ENCODE data around the gene SIK3.

The SIK3 gene

GRCh38 chr11:116969694-116970093, 128.5 kb downstream of the SIK3 start:
- ATAC-seq (replicated peaks) (no peak), DNase-seq (no peak)
- Mint-ChIP-seq H3K4me3 (no peak overlapping the region), H3K27ac (peak overlapping the region; percentile 41 to 74), H3K27me3 (no peaks in the 10 kb centered on the region), H3K4me1 (ENCODE audit: low read depth in 2 of 2) (peaks cover 29 to 43% of the 10 kb centered on the region in 2 donors), H3K9me3 (no peaks in the 10 kb centered on the region), H3K36me3 (ENCODE audit: insufficient read depth) (peaks cover 20% of the 10 kb centered on the region)

- no peaks in the 10 kb centered on the region for H3K27me3 Mint-ChIP-seq
- H3K9me3 Mint-ChIP-seq: no peaks in the 10 kb centered on the region
- DNase-seq (no peak), ATAC-seq (replicated peaks) (no peak)
- H3K4me3 Mint-ChIP-seq: no peak overlapping the region
- H3K4me1 Mint-ChIP-seq (ENCODE audit: low read depth in 2 of 2): peaks cover 14 to 50% of the 10 kb centered on the region in 2 donors
- no peak overlapping the region for H3K27ac Mint-ChIP-seq
- peaks cover 22% of the 10 kb centered on the region for H3K36me3 Mint-ChIP-seq (ENCODE audit: insufficient read depth)
Observed at GRCh38 chr11:116964269-116964668, 134.0 kb downstream of the SIK3 start.

- Mint-ChIP-seq H3K4me1 (ENCODE audit: low read depth in 2 of 2) (peaks cover 17 to 53% of the 10 kb centered on the region in 2 donors), H3K9me3 (no peaks in the 10 kb centered on the region), H3K27ac (no peak overlapping the region), H3K27me3 (no peaks in the 10 kb centered on the region), H3K36me3 (ENCODE audit: insufficient read depth) (peaks cover 19% of the 10 kb centered on the region), H3K4me3 (no peak overlapping the region)
- ATAC-seq (replicated peaks): no peak
- no peak for DNase-seq
Observed at GRCh38 chr11:116963813-116964212, 134.4 kb downstream of the SIK3 start.

DNA sequence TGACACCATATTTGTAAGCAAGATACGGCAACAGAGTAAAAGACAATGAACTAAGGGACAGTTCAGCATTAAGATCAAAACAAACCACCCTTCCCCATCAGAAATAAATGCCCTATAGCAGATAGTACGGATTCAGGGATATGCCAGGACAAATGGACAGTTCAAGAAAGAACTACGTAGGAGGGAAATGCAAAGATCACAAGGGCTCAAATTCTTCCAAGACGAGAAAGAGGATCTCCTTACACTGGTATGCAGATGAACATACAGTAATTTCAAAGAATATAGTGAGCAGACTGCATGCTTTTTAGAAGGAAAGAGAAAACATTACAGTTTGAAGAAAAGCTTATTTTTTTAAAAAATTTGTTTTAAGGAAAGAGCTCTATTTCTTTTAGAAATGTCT, 136.1 kb downstream of the SIK3 start:
- Mint-ChIP-seq H3K4me3 (no peak overlapping the region), H3K4me1 (ENCODE audit: low read depth in 2 of 2) (peaks cover 28 to 61% of the 10 kb centered on the region in 2 donors), H3K27me3 (no peaks in the 10 kb centered on the region), H3K36me3 (ENCODE audit: insufficient read depth) (peaks cover 14% of the 10 kb centered on the region), H3K27ac (peak overlapping the region; percentile 36 to 64), H3K9me3 (no peaks in the 10 kb centered on the region)
- ATAC-seq (replicated peaks): no peak
- DNase-seq: no peak

DNA sequence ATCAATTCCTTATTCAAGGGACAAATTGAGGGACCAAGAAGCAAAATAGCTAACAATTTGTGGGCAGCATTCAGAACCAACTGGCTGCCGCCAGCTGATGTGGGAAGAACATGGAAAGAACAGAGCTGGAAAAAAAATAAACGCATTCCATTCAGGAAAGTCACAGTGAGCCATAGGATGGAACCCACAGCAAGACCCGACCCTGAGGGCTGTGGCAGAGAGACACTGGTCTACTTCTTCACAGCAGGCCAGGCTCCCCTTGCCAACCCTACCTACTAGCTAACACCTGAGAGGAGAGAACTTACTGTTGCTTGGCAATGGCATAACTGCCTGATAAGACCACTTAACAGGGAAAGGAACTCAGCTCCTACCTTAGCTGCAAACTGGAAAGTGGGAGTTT, 137.3 kb downstream of the SIK3 start:
- Mint-ChIP-seq H3K36me3 (ENCODE audit: insufficient read depth) (peaks cover 10% of the 10 kb centered on the region), H3K4me3 (no peak overlapping the region), H3K9me3 (no peaks in the 10 kb centered on the region), H3K4me1 (ENCODE audit: low read depth in 2 of 2) (peaks cover 30 to 69% of the 10 kb centered on the region in 2 donors), H3K27ac (peak overlapping the region in 1 of 2 donors; percentile 81), H3K27me3 (no peaks in the 10 kb centered on the region)
- DNase-seq (no peak), ATAC-seq (replicated peaks) (no peak)

DNA sequence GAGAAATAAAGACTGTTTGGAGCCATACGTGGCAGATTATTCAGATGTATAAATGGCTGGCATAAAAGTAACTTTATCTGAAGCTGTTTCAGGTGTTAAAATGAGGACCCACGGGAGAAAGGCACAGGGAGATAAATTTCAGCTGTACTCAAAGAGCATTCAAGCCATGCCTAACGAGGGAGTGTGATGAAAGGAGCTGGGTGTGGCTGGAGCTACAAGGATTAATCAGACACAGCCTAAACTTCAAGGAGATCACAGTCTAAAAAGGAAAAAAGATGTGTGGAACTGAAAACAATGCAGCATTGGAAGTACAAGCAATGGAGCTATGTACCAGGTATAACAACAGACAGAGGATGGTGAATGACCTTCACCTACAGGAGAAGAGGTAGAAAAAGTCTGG, 140.0 kb downstream of the SIK3 start:
- H3K27ac Mint-ChIP-seq: peak overlapping the region; percentile 44 to 95
- DNase-seq: no peak

GRCh38 chr11:116955949-116956348, 142.3 kb downstream of the SIK3 start:
- Mint-ChIP-seq H3K27ac (peak overlapping the region; percentile 88 to 95), H3K4me3 (peak overlapping the region; percentile 40 to 60), H3K27me3 (no peaks in the 10 kb centered on the region), H3K9me3 (no peaks in the 10 kb centered on the region), H3K4me1 (ENCODE audit: low read depth in 2 of 2) (peaks cover 29 to 60% of the 10 kb centered on the region in 2 donors), H3K36me3 (ENCODE audit: insufficient read depth) (peaks cover 10% of the 10 kb centered on the region)
- ATAC-seq (replicated peaks) (no peak), DNase-seq (no peak)

More for the DNA sequence above, 140.0 kb downstream of the SIK3 start:
- no peak overlapping the region for H3K4me3 Mint-ChIP-seq
- no peak for ATAC-seq (replicated peaks)
- H3K9me3 Mint-ChIP-seq: no peaks in the 10 kb centered on the region
- peaks cover 10% of the 10 kb centered on the region for H3K36me3 Mint-ChIP-seq (ENCODE audit: insufficient read depth)
- no peaks in the 10 kb centered on the region for H3K27me3 Mint-ChIP-seq
- peaks cover 31 to 70% of the 10 kb centered on the region in 2 donors for H3K4me1 Mint-ChIP-seq (ENCODE audit: low read depth in 2 of 2)

- ATAC-seq (replicated peaks): peak; percentile 63
- no peaks in the 10 kb centered on the region for H3K9me3 Mint-ChIP-seq
- H3K27me3 Mint-ChIP-seq: no peaks in the 10 kb centered on the region
- peak overlapping the region; percentile 88 to 95 for H3K27ac Mint-ChIP-seq
- H3K4me1 Mint-ChIP-seq (ENCODE audit: low read depth in 2 of 2): peaks cover 25 to 56% of the 10 kb centered on the region in 2 donors
- DNase-seq: peak in 2 of 3 experiments; percentile 11 to 23
- peak overlapping the region; percentile 40 to 60 for H3K4me3 Mint-ChIP-seq
- peaks cover 10% of the 10 kb centered on the region for H3K36me3 Mint-ChIP-seq (ENCODE audit: insufficient read depth)
Observed at GRCh38 chr11:116955548-116955947, 142.7 kb downstream of the SIK3 start.

DNA sequence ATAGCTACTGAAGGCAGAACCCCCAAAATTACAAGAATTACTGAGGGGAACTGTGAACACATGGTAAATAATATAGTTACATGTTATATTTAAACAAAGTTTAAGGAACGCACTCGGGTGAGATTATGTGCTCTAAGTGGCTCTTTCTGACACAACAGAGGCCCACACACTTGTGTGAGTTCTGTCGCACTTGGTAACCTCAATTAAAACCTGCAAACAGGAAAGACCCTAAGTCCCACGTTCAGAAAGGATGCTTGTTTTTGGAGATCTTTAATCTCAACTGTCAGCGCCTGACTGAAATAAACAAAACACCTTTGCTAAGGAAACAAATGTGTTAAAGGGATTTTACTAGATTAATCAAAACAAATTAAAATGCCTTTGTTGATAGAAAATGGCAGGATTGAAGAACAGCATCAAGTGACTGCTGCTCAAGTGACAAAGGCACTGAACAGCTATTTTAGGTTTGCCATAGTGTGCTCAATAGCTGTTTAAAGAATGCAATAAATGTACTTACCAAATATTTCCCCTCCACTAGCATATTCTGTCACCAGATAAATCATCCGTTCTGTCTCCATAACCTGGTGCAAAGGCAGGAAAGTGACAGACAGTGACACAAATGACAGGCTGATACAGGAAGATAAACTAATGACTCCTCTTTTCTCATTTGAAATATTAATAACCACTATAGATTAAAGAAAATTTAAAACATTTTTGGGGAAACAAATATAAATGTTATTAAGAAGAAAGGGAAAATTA, 144.5 kb downstream of the SIK3 start:
- ATAC-seq (replicated peaks) (peak; percentile 77), DNase-seq (peak; percentile 33 to 41 (median 34))
- peaks cover 18 to 51% of the 10 kb centered on the region in 2 donors for H3K4me1 Mint-ChIP-seq (ENCODE audit: low read depth in 2 of 2)
- H3K27me3 Mint-ChIP-seq: no peaks in the 10 kb centered on the region
- H3K27ac Mint-ChIP-seq: peak overlapping the region; percentile 1 to 95
- peaks cover 13% of the 10 kb centered on the region for H3K36me3 Mint-ChIP-seq (ENCODE audit: insufficient read depth)
- H3K9me3 Mint-ChIP-seq: no peaks in the 10 kb centered on the region
- H3K4me3 Mint-ChIP-seq: peak overlapping the region; percentile 29 to 34

DNA sequence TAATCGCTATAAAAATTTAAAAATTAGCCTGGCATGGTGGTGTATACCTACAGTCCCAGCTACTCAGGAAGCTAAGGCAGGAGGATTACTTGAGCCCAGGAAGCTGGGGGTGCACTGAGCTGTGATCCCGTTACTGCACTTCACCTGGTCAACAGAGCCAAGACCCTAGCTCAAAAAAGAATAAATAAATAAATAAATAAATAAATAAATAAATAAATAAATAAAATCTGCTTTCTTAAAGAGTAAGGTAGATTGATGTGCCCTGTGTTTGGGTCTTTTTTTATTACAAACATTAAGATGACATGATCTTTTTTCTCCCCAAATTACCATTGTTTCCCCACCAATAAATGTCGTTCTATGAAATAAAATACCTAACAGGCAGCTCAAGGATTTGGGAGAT, 146.5 kb downstream of the SIK3 start:
- Mint-ChIP-seq H3K4me3 (no peak overlapping the region), H3K27ac (peak overlapping the region in 1 of 2 donors; percentile 95), H3K4me1 (ENCODE audit: low read depth in 2 of 2) (peaks cover 13 to 37% of the 10 kb centered on the region in 2 donors), H3K9me3 (no peaks in the 10 kb centered on the region), H3K27me3 (no peaks in the 10 kb centered on the region), H3K36me3 (ENCODE audit: insufficient read depth) (peaks cover 18% of the 10 kb centered on the region)
- ATAC-seq (replicated peaks): no peak
- no peak for DNase-seq

GRCh38 chr11:116950210-116950609, 148.0 kb downstream of the SIK3 start:
- Mint-ChIP-seq H3K9me3 (no peaks in the 10 kb centered on the region), H3K4me3 (no peak overlapping the region), H3K27ac (peak overlapping the region; percentile 29 to 70), H3K36me3 (ENCODE audit: insufficient read depth) (peaks cover 16% of the 10 kb centered on the region), H3K27me3 (no peaks in the 10 kb centered on the region), H3K4me1 (ENCODE audit: low read depth in 2 of 2) (peaks cover 15 to 36% of the 10 kb centered on the region in 2 donors)
- ATAC-seq (replicated peaks): no peak
- DNase-seq: no peak

- H3K4me3 Mint-ChIP-seq: no peak overlapping the region
- ATAC-seq (replicated peaks) (no peak), DNase-seq (no peak)
- H3K27me3 Mint-ChIP-seq: no peaks in the 10 kb centered on the region
- peaks cover 16% of the 10 kb centered on the region for H3K36me3 Mint-ChIP-seq (ENCODE audit: insufficient read depth)
- peaks cover 14 to 30% of the 10 kb centered on the region in 2 donors for H3K4me1 Mint-ChIP-seq (ENCODE audit: low read depth in 2 of 2)
- peak overlapping the region in 1 of 2 donors; percentile 23 for H3K27ac Mint-ChIP-seq
- H3K9me3 Mint-ChIP-seq: no peaks in the 10 kb centered on the region
Observed at GRCh38 chr11:116948391-116948790, 149.8 kb downstream of the SIK3 start.

GRCh38 chr11:116946414-116946813, 151.8 kb downstream of the SIK3 start:
- no peak overlapping the region for H3K4me3 Mint-ChIP-seq
- H3K9me3 Mint-ChIP-seq: no peaks in the 10 kb centered on the region
- DNase-seq (no peak), ATAC-seq (replicated peaks) (no peak)
- H3K4me1 Mint-ChIP-seq (ENCODE audit: low read depth in 2 of 2): peaks cover 10 to 24% of the 10 kb centered on the region in 2 donors
- H3K36me3 Mint-ChIP-seq (ENCODE audit: insufficient read depth): peaks cover 18% of the 10 kb centered on the region
- no peaks in the 10 kb centered on the region for H3K27me3 Mint-ChIP-seq
- H3K27ac Mint-ChIP-seq: peak overlapping the region in 1 of 2 donors; percentile 24

- peak overlapping the region in 1 of 2 donors; percentile 65 for H3K27ac Mint-ChIP-seq
- H3K27me3 Mint-ChIP-seq: no peaks in the 10 kb centered on the region
- peaks cover 28% of the 10 kb centered on the region for H3K36me3 Mint-ChIP-seq (ENCODE audit: insufficient read depth)
- H3K4me3 Mint-ChIP-seq: no peak overlapping the region
- H3K9me3 Mint-ChIP-seq: no peaks in the 10 kb centered on the region
- ATAC-seq (replicated peaks) (no peak), DNase-seq (no peak)
- H3K4me1 Mint-ChIP-seq (ENCODE audit: low read depth in 2 of 2): peaks cover 2 to 6% of the 10 kb centered on the region in 2 donors
Observed at GRCh38 chr11:116939499-116939898, 158.7 kb downstream of the SIK3 start.

All from effector memory CD8-positive, alpha-beta T cell (primary cell).